ENCODE measurements around the gene NPLOC4. TPM values are rescaled to one million over a fixed set of nuclear protein-coding genes. Genes with fewer than 3 reads are reported as not detected.

The NPLOC4 gene
- total and polyA plus RNA-seq, 4 donors = 23.5 to 67.4 (median 50.6) TPM

DNA sequence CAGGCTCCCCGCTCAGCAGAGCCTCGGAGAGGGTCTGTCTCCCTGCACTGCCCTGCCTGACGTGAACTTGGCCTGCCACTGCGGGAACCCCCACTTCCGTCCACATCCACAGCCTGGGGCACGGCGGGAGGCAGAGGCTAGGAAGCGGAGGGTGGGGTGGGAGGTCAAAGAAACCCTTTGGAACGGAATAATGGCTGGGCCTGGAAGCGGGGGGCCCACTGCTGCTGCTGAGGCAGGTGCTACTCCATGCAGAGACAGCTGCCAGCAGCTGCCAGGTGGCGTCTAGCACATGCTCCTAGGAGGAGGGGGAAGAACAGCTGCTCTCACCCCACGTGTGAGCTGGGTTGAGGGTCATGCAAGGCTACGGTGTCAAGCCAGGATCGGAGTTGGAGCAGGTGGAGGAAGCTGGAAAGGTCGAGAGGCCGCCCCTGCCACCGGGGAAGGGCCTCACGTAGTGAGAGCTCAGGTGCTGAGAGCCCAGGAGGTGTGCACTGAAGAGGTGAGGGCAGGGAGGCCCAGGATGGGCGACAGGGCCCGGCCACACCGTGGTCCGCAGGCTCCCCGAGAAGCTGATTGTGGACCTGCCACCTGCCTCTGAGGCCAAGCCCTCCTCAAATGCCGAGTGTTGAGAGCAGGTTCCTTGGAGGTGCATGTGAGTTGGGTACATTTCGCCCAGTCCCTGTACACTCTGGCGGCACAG lies 98.9 kb downstream of the NPLOC4 start:
- DNase-seq (ENCODE audit: low spot score) = no peak
- H3K36me3 ChIP-seq (ENCODE audit: control insufficient read depth in 4 of 4, insufficient read depth in 3 of 4, low read depth in 1 of 4, low read length in 3 of 4) = peaks cover 0 to 31% (median 14%) of the 10 kb centered on the region in 4 donors
- no peak overlapping the region for H3K9ac ChIP-seq (ENCODE audit: low read depth in 1 of 2, low read length in 2 of 2)
- peaks cover 0 to 6% (median 3%) of the 10 kb centered on the region in 4 donors for H3K4me1 ChIP-seq (ENCODE audit: control insufficient read depth in 4 of 4, insufficient read depth in 4 of 4, low read length in 3 of 4)
- H3K4me3 ChIP-seq (ENCODE audit: low read depth in 1 of 3, low read length in 3 of 3) = no peak overlapping the region
- TF ChIP-seq JUND (IDR thresholded peaks at IDR 0.05) (no peak), GABPA (IDR thresholded peaks at IDR 0.05 in 1 of 2, conservative IDR thresholded peaks at IDR 0.05 in 1 of 2) (no peak), TAF1 (conservative IDR thresholded peaks at IDR 0.05) (no peak), YY1 (IDR thresholded peaks at IDR 0.05) (no peak), EGR1 (IDR thresholded peaks at IDR 0.05; ENCODE audit: low read depth in 2 of 2) (no peak), FOXA1 (IDR thresholded peaks at IDR 0.05) (no peak), FOXA2 (IDR thresholded peaks at IDR 0.05) (no peak), SP1 (IDR thresholded peaks at IDR 0.05) (no peak), RAD21 (IDR thresholded peaks at IDR 0.05) (no peak), NR2F2 (IDR thresholded peaks at IDR 0.05) (no peak), HNF4G (IDR thresholded peaks at IDR 0.05) (no peak), RXRA (IDR thresholded peaks at IDR 0.05) (no peak), HNF4A (conservative IDR thresholded peaks at IDR 0.05) (no peak)
- TF ChIP-seq, protein P1, sequence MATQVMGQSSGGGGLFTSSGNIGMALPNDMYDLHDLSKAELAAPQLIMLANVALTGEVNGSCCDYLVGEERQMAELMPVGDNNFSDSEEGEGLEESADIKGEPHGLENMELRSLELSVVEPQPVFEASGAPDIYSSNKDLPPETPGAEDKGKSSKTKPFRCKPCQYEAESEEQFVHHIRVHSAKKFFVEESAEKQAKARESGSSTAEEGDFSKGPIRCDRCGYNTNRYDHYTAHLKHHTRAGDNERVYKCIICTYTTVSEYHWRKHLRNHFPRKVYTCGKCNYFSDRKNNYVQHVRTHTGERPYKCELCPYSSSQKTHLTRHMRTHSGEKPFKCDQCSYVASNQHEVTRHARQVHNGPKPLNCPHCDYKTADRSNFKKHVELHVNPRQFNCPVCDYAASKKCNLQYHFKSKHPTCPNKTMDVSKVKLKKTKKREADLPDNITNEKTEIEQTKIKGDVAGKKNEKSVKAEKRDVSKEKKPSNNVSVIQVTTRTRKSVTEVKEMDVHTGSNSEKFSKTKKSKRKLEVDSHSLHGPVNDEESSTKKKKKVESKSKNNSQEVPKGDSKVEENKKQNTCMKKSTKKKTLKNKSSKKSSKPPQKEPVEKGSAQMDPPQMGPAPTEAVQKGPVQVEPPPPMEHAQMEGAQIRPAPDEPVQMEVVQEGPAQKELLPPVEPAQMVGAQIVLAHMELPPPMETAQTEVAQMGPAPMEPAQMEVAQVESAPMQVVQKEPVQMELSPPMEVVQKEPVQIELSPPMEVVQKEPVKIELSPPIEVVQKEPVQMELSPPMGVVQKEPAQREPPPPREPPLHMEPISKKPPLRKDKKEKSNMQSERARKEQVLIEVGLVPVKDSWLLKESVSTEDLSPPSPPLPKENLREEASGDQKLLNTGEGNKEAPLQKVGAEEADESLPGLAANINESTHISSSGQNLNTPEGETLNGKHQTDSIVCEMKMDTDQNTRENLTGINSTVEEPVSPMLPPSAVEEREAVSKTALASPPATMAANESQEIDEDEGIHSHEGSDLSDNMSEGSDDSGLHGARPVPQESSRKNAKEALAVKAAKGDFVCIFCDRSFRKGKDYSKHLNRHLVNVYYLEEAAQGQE (IDR thresholded peaks at IDR 0.05) = no peak
- TF ChIP-seq, protein P2, sequence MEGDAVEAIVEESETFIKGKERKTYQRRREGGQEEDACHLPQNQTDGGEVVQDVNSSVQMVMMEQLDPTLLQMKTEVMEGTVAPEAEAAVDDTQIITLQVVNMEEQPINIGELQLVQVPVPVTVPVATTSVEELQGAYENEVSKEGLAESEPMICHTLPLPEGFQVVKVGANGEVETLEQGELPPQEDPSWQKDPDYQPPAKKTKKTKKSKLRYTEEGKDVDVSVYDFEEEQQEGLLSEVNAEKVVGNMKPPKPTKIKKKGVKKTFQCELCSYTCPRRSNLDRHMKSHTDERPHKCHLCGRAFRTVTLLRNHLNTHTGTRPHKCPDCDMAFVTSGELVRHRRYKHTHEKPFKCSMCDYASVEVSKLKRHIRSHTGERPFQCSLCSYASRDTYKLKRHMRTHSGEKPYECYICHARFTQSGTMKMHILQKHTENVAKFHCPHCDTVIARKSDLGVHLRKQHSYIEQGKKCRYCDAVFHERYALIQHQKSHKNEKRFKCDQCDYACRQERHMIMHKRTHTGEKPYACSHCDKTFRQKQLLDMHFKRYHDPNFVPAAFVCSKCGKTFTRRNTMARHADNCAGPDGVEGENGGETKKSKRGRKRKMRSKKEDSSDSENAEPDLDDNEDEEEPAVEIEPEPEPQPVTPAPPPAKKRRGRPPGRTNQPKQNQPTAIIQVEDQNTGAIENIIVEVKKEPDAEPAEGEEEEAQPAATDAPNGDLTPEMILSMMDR (IDR thresholded peaks at IDR 0.05; ENCODE audit: low read depth, low read length, missing input control) = no peak
- TF ChIP-seq, protein P3, sequence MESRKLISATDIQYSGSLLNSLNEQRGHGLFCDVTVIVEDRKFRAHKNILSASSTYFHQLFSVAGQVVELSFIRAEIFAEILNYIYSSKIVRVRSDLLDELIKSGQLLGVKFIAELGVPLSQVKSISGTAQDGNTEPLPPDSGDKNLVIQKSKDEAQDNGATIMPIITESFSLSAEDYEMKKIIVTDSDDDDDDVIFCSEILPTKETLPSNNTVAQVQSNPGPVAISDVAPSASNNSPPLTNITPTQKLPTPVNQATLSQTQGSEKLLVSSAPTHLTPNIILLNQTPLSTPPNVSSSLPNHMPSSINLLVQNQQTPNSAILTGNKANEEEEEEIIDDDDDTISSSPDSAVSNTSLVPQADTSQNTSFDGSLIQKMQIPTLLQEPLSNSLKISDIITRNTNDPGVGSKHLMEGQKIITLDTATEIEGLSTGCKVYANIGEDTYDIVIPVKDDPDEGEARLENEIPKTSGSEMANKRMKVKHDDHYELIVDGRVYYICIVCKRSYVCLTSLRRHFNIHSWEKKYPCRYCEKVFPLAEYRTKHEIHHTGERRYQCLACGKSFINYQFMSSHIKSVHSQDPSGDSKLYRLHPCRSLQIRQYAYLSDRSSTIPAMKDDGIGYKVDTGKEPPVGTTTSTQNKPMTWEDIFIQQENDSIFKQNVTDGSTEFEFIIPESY (IDR thresholded peaks at IDR 0.05) = no peak
- TF ChIP-seq, protein P4, sequence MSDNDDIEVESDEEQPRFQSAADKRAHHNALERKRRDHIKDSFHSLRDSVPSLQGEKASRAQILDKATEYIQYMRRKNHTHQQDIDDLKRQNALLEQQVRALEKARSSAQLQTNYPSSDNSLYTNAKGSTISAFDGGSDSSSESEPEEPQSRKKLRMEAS (IDR thresholded peaks at IDR 0.05) = no peak
- TF ChIP-seq, protein P5, sequence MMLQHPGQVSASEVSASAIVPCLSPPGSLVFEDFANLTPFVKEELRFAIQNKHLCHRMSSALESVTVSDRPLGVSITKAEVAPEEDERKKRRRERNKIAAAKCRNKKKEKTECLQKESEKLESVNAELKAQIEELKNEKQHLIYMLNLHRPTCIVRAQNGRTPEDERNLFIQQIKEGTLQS (IDR thresholded peaks at IDR 0.05) = no peak
- no peaks in the 10 kb centered on the region for H3K9me3 ChIP-seq (ENCODE audit: control insufficient read depth in 4 of 4, low read length in 3 of 4)
- H3K27me3 ChIP-seq (ENCODE audit: control insufficient read depth in 4 of 4, insufficient read depth in 4 of 4, low read length in 3 of 4) = peaks cover 0 to 4% (median 0%) of the 10 kb centered on the region in 4 donors
- no peak overlapping the region for H3K27ac ChIP-seq (ENCODE audit: low read depth in 1 of 2, low read length in 2 of 2)
- WGBS = 76% methylated on average over 26 of the region's 26 CpGs
